Osteocyte (in vitro differentiated cells): ENCODE data around the gene GAL3ST2. TPM values are rescaled to one million over a fixed set of nuclear protein-coding genes. Genes with fewer than 3 reads are reported as not detected.

Experiments used
- DNase-seq: peaks from one replicate; pipeline ENCODE4 v3.0.0; 2021; ENCODE audit warnings: mixed read lengths; ENCODE audit not compliant: unreplicated experiment; ENCODE audit errors: extremely low spot score
- H3K27ac Mint-ChIP-seq: one replicate; pipeline ENCODE4 v1.8.0; 2021; ENCODE audit warnings: mild to moderate bottlenecking, mixed read lengths; ENCODE audit not compliant: unreplicated experiment
- H3K27me3 Mint-ChIP-seq: one replicate; pipeline ENCODE4 v1.8.0; 2021; ENCODE audit warnings: mixed read lengths; ENCODE audit not compliant: unreplicated experiment
- H3K36me3 Mint-ChIP-seq: one replicate; pipeline ENCODE4 v1.8.0; 2021; ENCODE audit warnings: mixed read lengths; ENCODE audit not compliant: unreplicated experiment
- H3K4me1 Mint-ChIP-seq: one replicate; pipeline ENCODE4 v1.8.0; 2021; ENCODE audit warnings: mixed read lengths; ENCODE audit not compliant: unreplicated experiment
- H3K4me3 Mint-ChIP-seq: one replicate; pipeline ENCODE4 v1.8.0; 2021; ENCODE audit warnings: mild to moderate bottlenecking, moderate library complexity, mixed read lengths; ENCODE audit not compliant: unreplicated experiment
- H3K9me3 Mint-ChIP-seq: one replicate; pipeline ENCODE4 v1.8.0; 2021; ENCODE audit warnings: mixed read lengths; ENCODE audit not compliant: unreplicated experiment
- total RNA-seq: library from RNA; stranded (reverse); gene quantifications from 2 replicates; pipeline ENCODE4 v1.2.1, GENCODE V29; 2021
- TF ChIP-seq, protein P1 (sequence below): fragments of 200-600 bp; sonication (generic); IDR thresholded peaks from 2 replicates; pipeline ENCODE4 v1.5.0; 2021; ENCODE audit warnings: antibody characterized with exemption, mild to moderate bottlenecking, moderate library complexity

GAL3ST2 gene
- total RNA-seq, 1 donor from 2014 or later: 0.48 TPM

DNA sequence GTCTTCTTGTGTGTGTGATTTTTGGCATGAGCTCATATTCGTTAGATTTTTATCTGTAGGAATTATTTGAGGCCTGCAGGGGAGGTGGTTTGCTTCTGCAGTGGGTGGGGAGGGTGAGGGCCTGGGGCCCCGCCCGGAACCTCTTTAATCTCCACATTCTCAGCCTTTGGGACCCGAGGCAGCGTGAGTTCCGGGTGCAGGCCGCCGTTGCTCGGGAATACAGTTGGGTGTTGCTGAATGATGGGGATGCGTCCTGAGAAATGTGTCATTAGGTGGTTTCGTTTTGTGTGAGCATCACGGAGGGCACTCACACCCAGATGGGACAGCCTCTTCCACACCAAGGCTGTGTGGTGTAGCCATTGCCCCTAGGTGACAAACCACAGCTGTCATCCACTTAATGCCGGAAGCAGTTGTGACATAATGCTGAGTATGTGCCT is 13.7 kb upstream of the GAL3ST2 start:
- Mint-ChIP-seq H3K27ac (no peak overlapping the region), H3K27me3 (no peaks in the 10 kb centered on the region)

DNA sequence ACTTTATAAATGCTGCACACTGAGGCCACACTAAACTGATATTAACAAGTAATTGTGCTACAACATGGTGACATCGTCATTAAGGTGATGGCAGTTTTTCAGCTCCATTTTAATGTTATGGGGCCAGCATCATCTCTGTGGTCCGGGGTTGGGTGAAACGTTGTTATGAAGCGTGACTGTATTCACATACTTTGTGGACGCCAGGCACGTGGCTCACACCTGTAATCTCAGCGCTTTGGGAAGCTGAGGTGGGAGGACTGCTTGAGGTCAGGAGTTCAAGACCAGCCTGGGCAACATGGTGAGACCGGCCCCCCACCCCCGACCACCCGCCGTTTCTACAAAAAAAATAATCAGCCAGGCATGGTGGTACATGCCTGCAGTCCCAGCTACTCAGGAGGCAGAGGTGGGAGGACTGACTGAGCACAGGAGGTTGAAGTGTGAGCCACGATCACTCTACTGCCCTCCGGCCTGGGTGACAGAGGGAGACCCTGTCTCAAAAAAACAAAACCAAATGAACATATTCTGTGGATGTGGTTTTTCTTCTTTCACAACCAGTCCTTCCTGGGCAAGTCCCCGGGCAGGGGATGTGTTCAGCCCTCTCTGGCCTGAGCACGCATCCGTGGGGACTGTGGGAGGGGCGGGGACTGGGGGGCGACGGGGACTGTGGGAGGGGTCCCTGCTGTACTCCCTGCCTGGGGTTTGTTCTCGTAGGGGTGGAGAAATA is 12.9 kb upstream of the GAL3ST2 start:
- no peak overlapping the region for H3K27ac Mint-ChIP-seq
- TF ChIP-seq, protein P1, sequence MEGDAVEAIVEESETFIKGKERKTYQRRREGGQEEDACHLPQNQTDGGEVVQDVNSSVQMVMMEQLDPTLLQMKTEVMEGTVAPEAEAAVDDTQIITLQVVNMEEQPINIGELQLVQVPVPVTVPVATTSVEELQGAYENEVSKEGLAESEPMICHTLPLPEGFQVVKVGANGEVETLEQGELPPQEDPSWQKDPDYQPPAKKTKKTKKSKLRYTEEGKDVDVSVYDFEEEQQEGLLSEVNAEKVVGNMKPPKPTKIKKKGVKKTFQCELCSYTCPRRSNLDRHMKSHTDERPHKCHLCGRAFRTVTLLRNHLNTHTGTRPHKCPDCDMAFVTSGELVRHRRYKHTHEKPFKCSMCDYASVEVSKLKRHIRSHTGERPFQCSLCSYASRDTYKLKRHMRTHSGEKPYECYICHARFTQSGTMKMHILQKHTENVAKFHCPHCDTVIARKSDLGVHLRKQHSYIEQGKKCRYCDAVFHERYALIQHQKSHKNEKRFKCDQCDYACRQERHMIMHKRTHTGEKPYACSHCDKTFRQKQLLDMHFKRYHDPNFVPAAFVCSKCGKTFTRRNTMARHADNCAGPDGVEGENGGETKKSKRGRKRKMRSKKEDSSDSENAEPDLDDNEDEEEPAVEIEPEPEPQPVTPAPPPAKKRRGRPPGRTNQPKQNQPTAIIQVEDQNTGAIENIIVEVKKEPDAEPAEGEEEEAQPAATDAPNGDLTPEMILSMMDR: no peak
- H3K36me3 Mint-ChIP-seq: peaks cover 18% of the 10 kb centered on the region
- peaks cover 5% of the 10 kb centered on the region for H3K4me1 Mint-ChIP-seq
- no peaks in the 10 kb centered on the region for H3K27me3 Mint-ChIP-seq
- no peaks in the 10 kb centered on the region for H3K9me3 Mint-ChIP-seq
- DNase-seq: no peak
- H3K4me3 Mint-ChIP-seq: no peak overlapping the region

More for the DNA sequence above, 13.7 kb upstream of the GAL3ST2 start:
- TF ChIP-seq, protein P1: no peak
- Mint-ChIP-seq H3K36me3 (peaks cover 22% of the 10 kb centered on the region), H3K4me3 (no peak overlapping the region), H3K4me1 (peaks cover 5% of the 10 kb centered on the region), H3K9me3 (no peaks in the 10 kb centered on the region)
- DNase-seq: no peak

DNA sequence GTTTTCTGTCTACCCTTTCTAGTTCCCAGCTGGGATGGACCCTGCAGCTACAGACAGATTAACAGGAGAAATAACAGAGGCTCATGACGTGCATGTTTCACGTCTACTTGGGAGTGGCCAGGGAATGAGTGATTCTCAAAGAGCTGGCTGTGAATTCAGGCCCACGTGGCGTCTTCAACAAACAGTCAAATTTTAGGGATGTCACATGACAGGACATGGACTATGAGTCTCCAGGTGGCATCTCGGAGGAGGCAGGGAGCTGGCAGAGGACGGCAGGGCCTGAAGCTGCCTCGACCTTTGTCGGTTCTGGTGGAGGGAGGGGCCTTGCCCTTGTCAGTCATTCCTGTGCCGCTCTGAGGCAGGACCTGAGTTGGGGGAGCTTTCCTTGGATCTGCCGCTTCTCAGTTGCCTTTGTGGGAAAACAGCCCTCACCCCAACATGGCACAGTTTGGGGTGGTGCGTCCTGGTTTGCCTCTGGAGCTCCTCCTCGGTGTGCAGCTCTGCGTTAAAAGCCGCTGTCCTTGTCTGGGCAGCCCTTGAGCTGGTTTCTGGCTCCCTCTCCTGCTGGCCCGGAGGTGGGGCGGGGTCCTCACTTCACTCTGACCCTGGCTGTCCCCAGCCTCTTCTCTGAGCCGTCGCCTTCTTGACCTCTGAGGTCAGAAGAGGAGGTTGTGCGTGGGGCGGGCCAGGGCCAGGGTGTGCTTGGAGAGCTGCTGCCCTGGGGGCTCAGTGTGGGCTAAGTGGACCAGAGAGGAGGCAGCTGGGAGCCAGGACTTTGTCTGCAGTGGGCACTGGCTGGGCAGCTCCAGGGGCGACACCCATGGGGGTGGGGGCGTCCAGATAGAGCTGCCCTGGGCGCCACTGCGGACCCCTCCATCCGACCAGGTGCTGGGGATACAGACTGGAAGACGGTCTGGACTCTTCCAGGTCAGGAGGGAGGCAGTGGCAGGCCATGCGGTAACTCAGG is 12.1 kb upstream of the GAL3ST2 start:
- no peak overlapping the region for H3K4me3 Mint-ChIP-seq
- peaks cover 14% of the 10 kb centered on the region for H3K36me3 Mint-ChIP-seq
- no peaks in the 10 kb centered on the region for H3K27me3 Mint-ChIP-seq
- TF ChIP-seq, protein P1: no peak
- peaks cover 3% of the 10 kb centered on the region for H3K4me1 Mint-ChIP-seq
- no peak for DNase-seq
- H3K27ac Mint-ChIP-seq: no peak overlapping the region
- no peaks in the 10 kb centered on the region for H3K9me3 Mint-ChIP-seq

DNA sequence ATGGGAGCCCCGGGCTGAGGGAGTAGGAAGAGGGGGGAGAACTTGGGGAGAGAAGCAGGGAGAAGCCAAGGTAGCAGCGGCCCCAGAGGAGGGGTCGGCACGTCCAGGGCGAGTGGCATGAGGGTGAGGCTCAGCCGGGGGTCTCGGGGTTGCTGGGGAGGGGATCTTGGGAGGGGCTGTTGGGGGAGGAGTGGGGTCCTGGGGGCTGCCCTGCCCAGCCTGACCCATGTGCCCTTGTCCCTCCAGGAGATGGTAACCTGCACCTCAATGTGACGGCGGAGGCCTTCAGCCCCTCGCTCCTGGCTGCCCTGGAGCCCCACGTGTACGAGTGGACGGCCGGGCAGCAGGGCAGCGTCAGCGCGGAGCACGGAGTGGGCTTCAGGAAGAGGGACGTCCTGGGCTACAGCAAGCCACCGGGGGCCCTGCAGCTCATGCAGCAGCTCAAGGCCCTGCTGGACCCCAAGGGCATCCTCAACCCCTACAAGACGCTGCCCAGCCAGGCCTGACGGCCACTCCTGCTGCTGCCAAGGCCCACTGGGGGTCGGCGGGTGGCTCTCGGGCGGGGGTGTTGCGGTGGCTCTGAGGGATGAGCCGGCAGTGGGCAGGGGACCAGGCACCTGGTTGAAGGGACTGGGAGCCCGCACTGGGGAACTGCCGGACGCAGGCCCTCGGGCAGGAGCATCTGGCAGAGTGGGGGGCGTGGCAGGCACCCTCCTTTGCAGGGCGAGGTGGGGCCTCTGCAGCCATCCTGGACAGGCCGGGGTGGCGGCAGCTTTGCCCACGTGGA is 9.0 kb upstream of the GAL3ST2 start:
- Mint-ChIP-seq H3K4me3 (no peak overlapping the region), H3K9me3 (no peaks in the 10 kb centered on the region), H3K4me1 (peaks cover 8% of the 10 kb centered on the region), H3K27ac (no peak overlapping the region), H3K36me3 (peaks cover 2% of the 10 kb centered on the region), H3K27me3 (no peaks in the 10 kb centered on the region)
- DNase-seq: peak; percentile 82
- TF ChIP-seq, protein P1: no peak
